GM12878 (cell line): ENCODE data around the gene AFTPH. TPM values are rescaled to one million over a fixed set of nuclear protein-coding genes. Genes with fewer than 3 reads are reported as not detected.
A peak's percentile ranks its signal among the peaks of the same experiment; 100 is the strongest.

Experiments used
- ATAC-seq: fragments of 200-7000 bp; cut with Tn5 transposase; 3 replicates; pipeline ENCODE4 v1.9.1; 2020; ENCODE audit warnings: mild to moderate bottlenecking, moderate library complexity
- BruUV-seq: library from RNA; stranded (reverse); fragments of 400-500 nt; replicated peaks from 2 replicates; lab custom pipeline; 2021; lab: Mats Ljungman, UMichigan
- CTCF ChIA-PET: fragments of 300-600 bp; sonication (Branson Sonifier 250); formaldehyde crosslinking; extraction: SDS; loops from one replicate; lab custom pipeline; 2021; ENCODE audit warnings: inconsistent platforms; lab: Yijun Ruan, JAX
- POLR2A ChIA-PET: fragments of 350-600 bp; formaldehyde crosslinking; extraction: SDS; loops from one replicate; lab custom pipeline; 2021; ENCODE audit warnings: inconsistent platforms; lab: Charles Lee
- RAD21 ChIA-PET: fragments of 300-600 bp; sonication (Branson Sonifier 250); formaldehyde crosslinking; loops from one replicate; lab custom pipeline; 2023; ENCODE audit warnings: antibody characterized with exemption; ENCODE audit not compliant: unreplicated experiment; lab: Charles Lee
- SMC1A ChIA-PET: fragments of 300-600 bp; sonication (Branson Sonifier 250); formaldehyde crosslinking; loops from one replicate; lab custom pipeline; 2023; ENCODE audit not compliant: unreplicated experiment, uncharacterized antibody; lab: Charles Lee
- DNase-seq: peaks from one replicate; pipeline ENCODE4 v3.0.0-alpha.2; 2011; ENCODE audit warnings: low read depth, low spot score
- FAIRE-seq: peaks from 3 replicates; lab custom pipeline; 2011; peaks lifted over from hg19 to GRCh38; lab: Jason Lieb, UNC
- H2AFZ ChIP-seq: 2 replicates; pipeline ENCODE4 v1.6.0; 2011; ENCODE audit warnings: low read depth, low read length, control low read depth; ENCODE audit not compliant: control insufficient read depth
- H3K27ac ChIP-seq: 2 replicates; pipeline ENCODE4 v1.5.1; 2011; ENCODE audit warnings: control low read depth; ENCODE audit not compliant: control insufficient read depth, insufficient read depth
- H3K27me3 ChIP-seq, 2 experiments: replicated peaks in 1 of 2; 2 replicates each; pipeline versions ENCODE4 v1.6.0 to v1.6.1; 2011; ENCODE audit warnings: low read length in 1 of 2; ENCODE audit not compliant: control insufficient read depth in 2 of 2, insufficient read depth in 2 of 2
- H3K36me3 ChIP-seq, 2 experiments: 2 replicates each; pipeline ENCODE4 v1.5.1; 2011; ENCODE audit warnings: low read length in 1 of 2; ENCODE audit not compliant: control insufficient read depth in 2 of 2, insufficient read depth in 2 of 2
- H3K4me1 ChIP-seq: 2 replicates; pipeline ENCODE4 v1.6.1; 2011; ENCODE audit warnings: mild to moderate bottlenecking, low read length, moderate library complexity, mixed read lengths; ENCODE audit not compliant: control insufficient read depth, insufficient read depth
- H3K4me2 ChIP-seq: 2 replicates; pipeline ENCODE4 v1.6.0; 2011; ENCODE audit warnings: control low read depth; ENCODE audit not compliant: control insufficient read depth, insufficient read depth
- H3K4me3 ChIP-seq: fragments of 200-600 bp; sonication (generic); 2 replicates; pipeline ENCODE4 v1.5.1; 2016
- H3K79me2 ChIP-seq: 2 replicates; pipeline ENCODE4 v1.6.0; 2011; ENCODE audit warnings: low read length; ENCODE audit not compliant: control insufficient read depth, insufficient read depth
- H3K9ac ChIP-seq: 2 replicates; pipeline ENCODE4 v1.8.0; 2011; ENCODE audit warnings: low read length, control low read depth, mixed read lengths; ENCODE audit not compliant: control insufficient read depth, insufficient read depth
- H3K9me3 ChIP-seq: replicated peaks from 3 replicates; pipeline ENCODE4 v1.5.1; 2011; ENCODE audit warnings: mild to moderate bottlenecking, low read length; ENCODE audit not compliant: control insufficient read depth, insufficient read depth
- H4K20me1 ChIP-seq: 2 replicates; pipeline ENCODE4 v1.6.0; 2011; ENCODE audit not compliant: control insufficient read depth, insufficient read depth
- CREM ChIP-seq: IDR thresholded peaks from 2 replicates; pipeline ENCODE4 v1.6.1; 2014; ENCODE audit warnings: antibody characterized with exemption, low read depth
- HDGF ChIP-seq: fragments of 450-650 bp; IDR thresholded peaks from 2 replicates; pipeline ENCODE4 v1.6.1; 2016; ENCODE audit warnings: antibody characterized with exemption
- JUNB ChIP-seq: IDR thresholded peaks from 2 replicates; pipeline ENCODE4 v1.6.1; 2016; ENCODE audit warnings: antibody characterized with exemption, mild to moderate bottlenecking
- RUNX3 ChIP-seq: IDR thresholded peaks from 2 replicates; pipeline ENCODE4 v1.6.1; 2012; ENCODE audit warnings: low read length, inconsistent platforms
- SMAD1 ChIP-seq: fragments of 450-650 bp; IDR thresholded peaks from 2 replicates; pipeline ENCODE4 v1.6.1; 2018; ENCODE audit warnings: mild to moderate bottlenecking, low read depth; ENCODE audit not compliant: partially characterized antibody
- YY1 ChIP-seq: IDR thresholded peaks from 2 replicates; pipeline ENCODE4 v1.6.1; 2011; ENCODE audit warnings: low read depth, mild to moderate bottlenecking, low read length
- WGBS: methylation state at CpG from one replicate; pipeline ENCODE4 v1.1.6; 2016; ENCODE audit warnings: low lambda C conversion rate; ENCODE audit not compliant: insufficient replicate concordance, insufficient coverage; ENCODE audit errors: missing lambda C conversion rate; 5-methylcytosine and 5-hydroxymethylcytosine counted together
- in situ Hi-C: fragments of 300-500 bp; cut with MboI; formaldehyde crosslinking; loops from 9 replicates; pipeline ENCODE4 v1.14.3; 2018; ENCODE audit warnings: mixed read lengths
- intact Hi-C: fragments of 100-400 bp; cut with micrococcal nuclease; formaldehyde crosslinking; loops from one replicate; pipeline ENCODE4 v1.14.2; 2022; ENCODE audit not compliant: unreplicated experiment
- polyA plus RNA-seq, 11 experiments: library from polyadenylated mRNA; depleted of rRNA in 4 of 11; unstranded in 6 of 11; stranded (reverse) in 5 of 11; fragments of >200 nt; fragmentation: Nextera tagmentation in 4 of 11; fragmentation: Illumina TruSeq in 1 of 11; extraction: Ambion mirVana in 4 of 11; extraction: Trizol in 1 of 11; gene quantifications; 1 replicate in 1 of 11; 2 replicates in 10 of 11; pipeline versions ENCODE4 v1.2.1 to v1.2.3, GENCODE V29; 2011 to 2016; ENCODE audit warnings: inconsistent platforms in 2 of 11, missing spikeins in 2 of 11, low read depth in 1 of 11
- total RNA-seq, 4 experiments: library from RNA; depleted of rRNA in 3 of 4; stranded (reverse); fragments of >200 nt in 3 of 4; fragmentation: Illumina TruSeq in 1 of 4; extraction: Trizol in 1 of 4; gene quantifications; 2 replicates each; pipeline versions ENCODE4 v1.2.1 to v1.2.3, GENCODE V29; 2013 to 2021
- TF ChIP-seq, protein P1 (sequence below): fragments of 450-650 bp; IDR thresholded peaks from 2 replicates; pipeline ENCODE4 v1.6.1; 2016; ENCODE audit warnings: mild to moderate bottlenecking

AFTPH gene
- total and polyA plus RNA-seq, 10 of the 15 experiments (the other 5 are each of a cell fraction or from before 2014, with no cell fraction given) = 25.6 to 77.3 (median 39.5) TPM

DNA sequence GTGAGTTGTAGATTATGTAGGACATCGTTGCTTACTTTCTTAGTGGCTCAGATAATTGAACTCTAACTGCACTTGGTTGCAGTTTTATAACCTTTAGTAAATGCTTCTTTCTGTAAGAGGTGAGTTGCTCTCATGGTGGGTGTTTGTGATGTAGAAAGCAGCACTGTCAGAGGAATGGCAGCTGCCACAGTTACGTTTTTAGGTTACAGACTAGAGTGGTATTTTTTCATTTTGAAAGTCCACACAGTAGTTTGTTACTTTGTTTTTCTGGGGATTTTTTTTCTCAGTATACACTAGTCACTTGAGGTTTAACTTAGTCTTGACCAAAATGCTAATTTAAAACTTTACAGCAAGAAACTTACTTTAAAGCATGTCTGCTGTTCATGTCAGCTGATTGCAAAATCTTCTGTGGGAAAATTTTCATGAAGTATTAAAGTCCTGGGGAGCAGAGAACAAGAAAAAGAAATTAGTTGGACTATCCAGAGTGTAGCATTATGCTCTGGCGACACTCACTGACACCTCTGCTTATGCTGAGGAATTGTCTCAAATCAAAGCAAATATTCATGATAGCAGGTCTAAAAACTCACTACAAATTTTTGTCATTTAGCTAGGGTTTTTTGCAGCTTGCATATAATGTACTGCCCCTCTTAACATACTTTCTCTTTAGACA, 14.8 kb downstream of the AFTPH start:
- Histone ChIP-seq H3K27me3 (no peaks in the 10 kb centered on the region), H3K27ac (peak overlapping the region; percentile 71), H3K79me2 (peaks cover 100% of the 10 kb centered on the region), H3K4me3 (peak overlapping the region; percentile 14; the same call in 1 of the 2 replicates), H4K20me1 (no peaks in the 10 kb centered on the region), H3K4me2 (peak overlapping the region; percentile 93), H3K9ac (peak overlapping the region; percentile 10; the same call in 1 of the 2 replicates), H3K4me1 (peaks cover 48% of the 10 kb centered on the region; the same call in 1 of the 2 replicates), H2AFZ (no peak overlapping the region), H3K36me3 (0 out of 4 replicates have a peak, but pooled peaks cover 0 to 5% of the 10 kb centered on the region in 2 experiments), H3K9me3 (no peaks in the 10 kb centered on the region)
- POLR2A ChIA-PET = interaction anchor here (0.5 to 1.8 kb wide), 10 partner anchors 8 to 323 kb away, joined by 3 to 6 read pairs (median 3); partner anchors contain the start of gene AFTPH
- ATAC-seq = peak; percentile 57
- in situ Hi-C loops (no loop called here), intact Hi-C loops (loop anchor here (2.0 kb wide), 1 partner anchor 16 kb away; no protein-coding TSS in a partner anchor)
- RAD21 ChIA-PET = interaction anchor here (0.5 to 4.9 kb wide), 8 partner anchors 8 to 211 kb away, joined by 3 to 32 read pairs (median 4); partner anchors contain the start of gene AFTPH
- SMC1A ChIA-PET = interaction anchor here (0.6 to 5.8 kb wide), 11 partner anchors 10 to 1390 kb away, joined by 3 to 59 read pairs (median 4); partner anchors contain the start of gene AFTPH
- 0 out of 2 replicates have a peak, but pooled peaks have one; percentile 48 for TF ChIP-seq YY1
- peak; percentile 30; the same call in 1 of the 2 replicates for TF ChIP-seq CREM
- TF ChIP-seq RUNX3 = 0 out of 2 replicates have a peak, but pooled peaks have one; percentile 30
- 0 out of 2 replicates have a peak, but pooled peaks have one; percentile 16 for TF ChIP-seq JUNB
- TF ChIP-seq SMAD1 = no peak
- TF ChIP-seq HDGF = no peak
- TF ChIP-seq, protein P1, sequence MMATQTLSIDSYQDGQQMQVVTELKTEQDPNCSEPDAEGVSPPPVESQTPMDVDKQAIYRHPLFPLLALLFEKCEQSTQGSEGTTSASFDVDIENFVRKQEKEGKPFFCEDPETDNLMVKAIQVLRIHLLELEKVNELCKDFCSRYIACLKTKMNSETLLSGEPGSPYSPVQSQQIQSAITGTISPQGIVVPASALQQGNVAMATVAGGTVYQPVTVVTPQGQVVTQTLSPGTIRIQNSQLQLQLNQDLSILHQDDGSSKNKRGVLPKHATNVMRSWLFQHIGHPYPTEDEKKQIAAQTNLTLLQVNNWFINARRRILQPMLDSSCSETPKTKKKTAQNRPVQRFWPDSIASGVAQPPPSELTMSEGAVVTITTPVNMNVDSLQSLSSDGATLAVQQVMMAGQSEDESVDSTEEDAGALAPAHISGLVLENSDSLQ = 0 out of 2 replicates have a peak, but pooled peaks have one; percentile 18
- WGBS = 18% methylated on average over 3 of the region's 3 CpGs
- no TSS peak for BruUV-seq
- CTCF ChIA-PET = interaction anchor here (0.6 to 3.9 kb wide), 13 partner anchors 10 to 479 kb away, joined by 3 to 23 read pairs (median 5); no protein-coding TSS in a partner anchor
- no peak for FAIRE-seq
- peak; percentile 49 for DNase-seq
